NCI-H2171 treated with DMSO at 0.1 percent for 48 hours (cell line): ENCODE measurements around the gene IMMP1L.
A peak's percentile ranks its signal among the peaks of the same experiment; 100 is the strongest.

ENCODE experiments used
- DNase-seq: peaks from one replicate; lab custom pipeline; 2025; lab: John Stamatoyannopoulos, UW

Gene IMMP1L

GRCh38 chr11:31397239-31397834 is 112.1 kb downstream of the IMMP1L start:
- DNase-seq, result peak; percentile 74

GRCh38 chr11:31387379-31387778 is 122.0 kb downstream of the IMMP1L start:
- no peak for DNase-seq

- DNase-seq, result no peak
These were observed 126.3 kb downstream of the IMMP1L start for GRCh38 chr11:31383116-31383515.
